Upper lobe of left lung (tissue), 6 donors: ENCODE measurements around the gene KIF6. TPM values are rescaled to one million over a fixed set of nuclear protein-coding genes. Genes with fewer than 3 reads are reported as not detected.

Experiments used
- ATAC-seq, 2 donors: fragments of 200-7000 bp; cut with Tn5 transposase; one replicate each; pipeline ENCODE4 v1.9.1; 2022; ENCODE audit warnings: mild to moderate bottlenecking in 2 of 2, moderate library complexity in 2 of 2; ENCODE audit not compliant: low FRiP score in 2 of 2
- DNase-seq, 2 donors: peaks; one replicate each; pipeline ENCODE4 v3.0.0-alpha.2; 2019 to 2020
- H3K27ac ChIP-seq, 4 donors: fragments of 200-600 bp; sonication (generic); one replicate each; pipeline ENCODE4 v1.5.1; 2016 to 2019
- H3K27me3 ChIP-seq, 4 donors: fragments of 200-600 bp; sonication (generic); one replicate each; pipeline ENCODE4 v1.5.1; 2017 to 2019
- H3K36me3 ChIP-seq, 4 donors: fragments of 200-600 bp; sonication (generic); one replicate each; pipeline ENCODE4 v1.5.1; 2016 to 2019
- H3K4me1 ChIP-seq, 4 donors: fragments of 200-600 bp; sonication (generic); one replicate each; pipeline ENCODE4 v1.5.1; 2018 to 2019
- H3K4me3 ChIP-seq, 4 donors: fragments of 200-600 bp; sonication (generic); one replicate each; pipeline ENCODE4 v1.5.1; 2017 to 2019; ENCODE audit warnings: mild to moderate bottlenecking in 2 of 4, moderate library complexity in 1 of 4
- H3K9me3 ChIP-seq, 4 donors: fragments of 200-600 bp; sonication (generic); one replicate each; pipeline ENCODE4 v1.5.1; 2018 to 2019
- CTCF ChIP-seq, 6 experiments: fragments of 450-650 bp in 4 of 6; fragments of 200-600 bp in 2 of 6; sonication (generic) in 2 of 6; IDR thresholded peaks; one replicate each; pipeline ENCODE4 v1.5.1; 2016 to 2019; ENCODE audit warnings: antibody characterized with exemption in 6 of 6
- EP300 ChIP-seq, 4 donors: sonication (generic); formaldehyde crosslinking; IDR thresholded peaks; one replicate each; pipeline ENCODE4 v1.5.1; 2017; ENCODE audit warnings: antibody characterized with exemption in 4 of 4, control low read depth in 2 of 4
- POLR2A ChIP-seq, 4 donors: fragments of 450-650 bp; IDR thresholded peaks; one replicate each; pipeline ENCODE4 v1.5.1; 2016 to 2017; ENCODE audit warnings: antibody characterized with exemption in 4 of 4, mild to moderate bottlenecking in 2 of 4
- POLR2AphosphoS5 ChIP-seq, 2 donors: sonication (generic); formaldehyde crosslinking; IDR thresholded peaks; one replicate each; pipeline ENCODE4 v1.5.1; 2017; ENCODE audit warnings: antibody characterized with exemption in 2 of 2
- WGBS, 2 donors: methylation state at CpG; one replicate each; pipeline ENCODE4 v1.1.5; 2017 to 2018; 5-methylcytosine and 5-hydroxymethylcytosine counted together
- total RNA-seq, 6 donors: library from RNA; depleted of rRNA in 4 of 6; stranded (reverse); fragments of >200 nt in 4 of 6; gene quantifications; one replicate each; pipeline versions ENCODE4 v1.1.0 to v1.2.1, GENCODE V29; 2016 to 2021
- donor health status: DM: no; HTN: no; CAD: no; lungs with moderate emphysema.
- donor health status: DM: no; HTN: yes; CAD: no; lungs with severe emphysema.

KIF6 gene
- total RNA-seq, 6 donors from 2014 or later = 0.55 to 7.9 (median 1.5) TPM

- Histone ChIP-seq H3K36me3 (no peaks in the 10 kb centered on the region), H3K27ac (no peak overlapping the region), H3K27me3 (no peaks in the 10 kb centered on the region), H3K4me3 (no peak overlapping the region), H3K4me1 (peaks cover 5 to 12% (median 8%) of the 10 kb centered on the region in 4 donors), H3K9me3 (no peaks in the 10 kb centered on the region)
- DNase-seq (no peak), ATAC-seq (peak in 1 of 2 donors; percentile 17)
- 79 to 83% methylated on average over 2 to 7 of the region's 7 CpGs for WGBS, 2 donors
- no peak for TF ChIP-seq POLR2A (IDR thresholded peaks at IDR 0.05)
- TF ChIP-seq CTCF (IDR thresholded peaks at IDR 0.05) = no peak
- no peak for TF ChIP-seq POLR2AphosphoS5 (IDR thresholded peaks at IDR 0.05)
These were observed 230.2 kb downstream of the KIF6 start for GRCh38 chr6:39494998-39495397.

GRCh38 chr6:39493777-39494176, 231.4 kb downstream of the KIF6 start:
- Histone ChIP-seq H3K4me1 (peaks cover 5 to 12% (median 8%) of the 10 kb centered on the region in 4 donors), H3K36me3 (no peaks in the 10 kb centered on the region), H3K27ac (no peak overlapping the region), H3K27me3 (no peaks in the 10 kb centered on the region), H3K4me3 (no peak overlapping the region), H3K9me3 (no peaks in the 10 kb centered on the region)
- ATAC-seq (peak in 1 of 2 donors; percentile 57), DNase-seq (no peak)
- TF ChIP-seq POLR2A (IDR thresholded peaks at IDR 0.05) (no peak), POLR2AphosphoS5 (IDR thresholded peaks at IDR 0.05) (no peak), CTCF (IDR thresholded peaks at IDR 0.05) (no peak), EP300 (IDR thresholded peaks at IDR 0.05) (no peak)

- Histone ChIP-seq H3K27me3 (no peaks in the 10 kb centered on the region), H3K36me3 (no peaks in the 10 kb centered on the region), H3K27ac (no peak overlapping the region), H3K4me3 (no peak overlapping the region), H3K9me3 (no peaks in the 10 kb centered on the region), H3K4me1 (peaks cover 5 to 12% (median 8%) of the 10 kb centered on the region in 4 donors)
- ATAC-seq (no peak), DNase-seq (no peak)
- TF ChIP-seq EP300 (IDR thresholded peaks at IDR 0.05) = no peak
- TF ChIP-seq CTCF (IDR thresholded peaks at IDR 0.05) = no peak
- no peak for TF ChIP-seq POLR2AphosphoS5 (IDR thresholded peaks at IDR 0.05)
- no peak for TF ChIP-seq POLR2A (IDR thresholded peaks at IDR 0.05)
These were observed 232.0 kb downstream of the KIF6 start for GRCh38 chr6:39493174-39493573.

GRCh38 chr6:39490108-39490507, 235.1 kb downstream of the KIF6 start:
- peak; percentile 60 to 64 for TF ChIP-seq POLR2AphosphoS5 (IDR thresholded peaks at IDR 0.05)
- no peak for TF ChIP-seq CTCF (IDR thresholded peaks at IDR 0.05)
- no peak for TF ChIP-seq EP300 (IDR thresholded peaks at IDR 0.05)
- TF ChIP-seq POLR2A (IDR thresholded peaks at IDR 0.05) = no peak
- no peaks in the 10 kb centered on the region for H3K36me3 ChIP-seq
- no peak overlapping the region for H3K27ac ChIP-seq
- H3K9me3 ChIP-seq = no peaks in the 10 kb centered on the region
- H3K27me3 ChIP-seq = no peaks in the 10 kb centered on the region
- H3K4me1 ChIP-seq = peaks cover 0 to 7% (median 5%) of the 10 kb centered on the region in 4 donors
- DNase-seq (no peak), ATAC-seq (peak; percentile 61 to 71)
- no peak overlapping the region for H3K4me3 ChIP-seq
- WGBS, 2 donors = 57 to 58% methylated on average over 3 of the region's 3 CpGs

- ATAC-seq (no peak), DNase-seq (no peak)
- 66 to 75% methylated on average over 1 of the region's 1 CpG for WGBS, 2 donors
- Histone ChIP-seq H3K27ac (no peak overlapping the region), H3K4me1 (peaks cover 0 to 4% (median under 1%) of the 10 kb centered on the region in 4 donors), H3K36me3 (no peaks in the 10 kb centered on the region), H3K9me3 (no peaks in the 10 kb centered on the region), H3K27me3 (no peaks in the 10 kb centered on the region), H3K4me3 (no peak overlapping the region)
- no peak for TF ChIP-seq POLR2A (IDR thresholded peaks at IDR 0.05)
- TF ChIP-seq EP300 (IDR thresholded peaks at IDR 0.05) = no peak
- no peak for TF ChIP-seq POLR2AphosphoS5 (IDR thresholded peaks at IDR 0.05)
- no peak for TF ChIP-seq CTCF (IDR thresholded peaks at IDR 0.05)
These were observed 236.8 kb downstream of the KIF6 start for GRCh38 chr6:39488255-39488879.
